DMS79 treated with DMSO at 0.1 percent for 48 hours (cell line): Measurements from ENCODE around the gene CCDC61.
A peak's percentile ranks its signal among the peaks of the same experiment; 100 is the strongest.

ENCODE experiments used
- DNase-seq: peaks from one replicate; lab custom pipeline; 2025; lab: John Stamatoyannopoulos, UW

The CCDC61 gene

GRCh38 chr19:46040125-46040524 is 44.9 kb downstream of the CCDC61 start:
- DNase-seq: no peak

GRCh38 chr19:46040952-46041500 is 45.8 kb downstream of the CCDC61 start, which contains the start of gene IGFL4:
Gene IGFL4, minus strand, starts transcription at chr19:46041002. Its CDS starts 40 bp downstream, at chr19:46040962.
- DNase-seq: peak; percentile 95

GRCh38 chr19:46042252-46042883 is 47.1 kb downstream of the CCDC61 start:
- peak; percentile 69 for DNase-seq

- no peak for DNase-seq
Observed at GRCh38 chr19:46043519-46043918, 48.3 kb downstream of the CCDC61 start.

GRCh38 chr19:46049597-46049996 is 54.3 kb downstream of the CCDC61 start:
- peak; percentile 9 for DNase-seq

- no peak for DNase-seq
Observed at GRCh38 chr19:46052896-46053295, 57.6 kb downstream of the CCDC61 start.

- no peak for DNase-seq
Observed at GRCh38 chr19:46056536-46056935, 61.3 kb downstream of the CCDC61 start.

GRCh38 chr19:46058778-46059177 is 63.5 kb downstream of the CCDC61 start:
- no peak for DNase-seq

- DNase-seq: no peak
Observed at GRCh38 chr19:46060012-46060411, 64.7 kb downstream of the CCDC61 start.

GRCh38 chr19:46063201-46063600 is 67.9 kb downstream of the CCDC61 start:
- DNase-seq: no peak

GRCh38 chr19:46065486-46066071 is 70.3 kb downstream of the CCDC61 start:
- peak; percentile 10 for DNase-seq

GRCh38 chr19:46066471-46066870 is 71.2 kb downstream of the CCDC61 start:
- DNase-seq: no peak

- DNase-seq: no peak
Observed at GRCh38 chr19:46067691-46068090, 72.4 kb downstream of the CCDC61 start.
